HG03575 (cell line): ENCODE data around the gene TMPRSS12.
"Not testable (repeated sequence)": the region's sequence is repeated elsewhere in the genome, so short reads cannot be mapped to it uniquely, and the experiment has no call there.

Experiments
- ATAC-seq: cut with Tn5 transposase; IDR thresholded peaks from one replicate; pipeline ENCODE4 v1.9.1; 2021; ENCODE audit not compliant: unreplicated experiment, insufficient number of reproducible peaks, low FRiP score; ENCODE audit errors: extremely low read depth

The TMPRSS12 gene, protein sequence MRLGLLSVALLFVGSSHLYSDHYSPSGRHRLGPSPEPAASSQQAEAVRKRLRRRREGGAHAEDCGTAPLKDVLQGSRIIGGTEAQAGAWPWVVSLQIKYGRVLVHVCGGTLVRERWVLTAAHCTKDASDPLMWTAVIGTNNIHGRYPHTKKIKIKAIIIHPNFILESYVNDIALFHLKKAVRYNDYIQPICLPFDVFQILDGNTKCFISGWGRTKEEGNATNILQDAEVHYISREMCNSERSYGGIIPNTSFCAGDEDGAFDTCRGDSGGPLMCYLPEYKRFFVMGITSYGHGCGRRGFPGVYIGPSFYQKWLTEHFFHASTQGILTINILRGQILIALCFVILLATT

DNA sequence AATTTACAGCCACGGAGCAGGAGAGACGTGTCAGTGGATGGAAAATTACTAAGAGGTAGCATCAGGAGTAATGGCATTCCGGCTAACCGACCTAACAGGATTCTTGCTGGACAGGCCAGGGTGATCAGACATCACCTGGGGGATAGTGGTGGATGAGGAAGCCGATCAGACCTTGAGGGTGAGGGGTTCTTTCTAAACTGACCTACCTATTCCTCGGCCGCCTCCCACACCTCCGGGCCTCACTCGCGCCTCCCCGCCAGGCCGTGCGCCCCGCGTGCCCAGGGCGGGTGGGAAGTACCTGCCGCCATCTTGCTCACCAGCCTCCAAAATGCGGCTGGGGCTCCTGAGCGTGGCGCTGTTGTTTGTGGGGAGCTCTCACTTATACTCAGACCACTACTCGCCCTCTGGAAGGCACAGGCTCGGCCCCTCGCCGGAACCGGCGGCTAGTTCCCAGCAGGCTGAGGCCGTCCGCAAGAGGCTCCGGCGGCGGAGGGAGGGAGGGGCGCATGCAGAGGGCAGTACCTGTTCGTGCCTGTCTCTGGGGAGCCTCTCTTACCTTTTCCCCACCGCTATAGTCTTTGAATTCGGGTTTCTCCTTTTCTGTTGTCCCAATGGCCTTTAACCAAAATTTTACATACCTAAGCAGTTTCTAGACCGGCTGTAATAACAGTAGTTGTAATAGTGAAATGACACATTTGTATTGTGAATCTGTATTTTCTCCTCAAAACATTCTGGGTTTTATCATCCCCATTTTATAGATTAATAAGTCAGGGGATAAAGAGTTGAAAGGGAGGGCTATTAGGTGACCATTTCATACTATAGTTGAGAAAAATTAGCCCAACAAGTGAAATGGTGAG lies at the start of gene TMPRSS12:
TMPRSS12 (plus strand) TSS at position 290 of the 857 bp plus-strand sequence; CDS start at position 329, 39 bp downstream.
- ATAC-seq, result no peak

DNA sequence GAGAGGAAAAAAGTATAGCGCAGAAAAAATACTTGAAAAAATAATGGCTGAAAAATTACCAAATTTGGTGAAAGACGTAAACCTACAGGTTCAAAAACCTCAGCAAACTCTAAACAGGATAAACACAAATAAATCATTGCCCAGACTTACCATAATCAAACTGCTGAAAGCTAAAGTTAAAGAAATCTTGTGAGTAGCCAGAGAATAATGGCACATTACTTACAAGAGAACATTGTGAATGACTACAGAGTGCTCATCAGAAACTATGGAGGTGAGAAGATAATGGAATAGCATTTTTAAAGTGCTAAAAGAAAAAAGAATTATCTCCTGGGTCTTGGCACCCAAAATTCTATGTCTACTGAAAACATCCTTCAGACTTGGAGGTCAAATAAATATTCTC lies 42.8 kb upstream of the TMPRSS12 start:
- no peak for ATAC-seq

DNA sequence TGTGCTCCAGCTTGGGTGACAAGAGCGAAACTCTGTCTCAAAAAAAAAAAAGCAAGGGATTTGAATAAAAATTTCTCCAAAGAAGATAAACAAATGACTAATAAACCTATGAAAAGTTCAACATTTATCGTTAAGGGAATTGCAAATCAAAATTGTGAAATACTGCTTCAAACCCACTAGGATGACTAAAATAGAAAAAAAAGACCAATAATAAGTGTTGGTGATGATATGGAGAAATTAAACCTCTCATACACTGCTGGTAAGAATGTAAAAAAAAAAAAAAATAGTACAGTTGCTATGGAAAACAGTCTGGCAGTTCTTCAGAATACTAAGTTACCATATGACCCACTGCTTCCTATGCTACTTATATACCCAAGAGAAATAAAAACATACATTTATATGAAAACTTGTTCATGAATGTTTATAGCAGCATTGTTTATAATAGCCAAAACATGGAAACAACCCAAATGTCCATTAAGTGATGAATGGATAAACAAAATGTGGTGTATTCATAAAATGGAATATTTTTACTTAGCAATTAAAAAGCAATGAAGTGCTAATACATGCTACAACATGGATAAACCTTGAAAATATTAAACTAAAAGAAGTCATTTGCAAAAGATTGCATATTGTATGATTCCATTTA lies 39.4 kb upstream of the TMPRSS12 start:
- no peak for ATAC-seq

DNA sequence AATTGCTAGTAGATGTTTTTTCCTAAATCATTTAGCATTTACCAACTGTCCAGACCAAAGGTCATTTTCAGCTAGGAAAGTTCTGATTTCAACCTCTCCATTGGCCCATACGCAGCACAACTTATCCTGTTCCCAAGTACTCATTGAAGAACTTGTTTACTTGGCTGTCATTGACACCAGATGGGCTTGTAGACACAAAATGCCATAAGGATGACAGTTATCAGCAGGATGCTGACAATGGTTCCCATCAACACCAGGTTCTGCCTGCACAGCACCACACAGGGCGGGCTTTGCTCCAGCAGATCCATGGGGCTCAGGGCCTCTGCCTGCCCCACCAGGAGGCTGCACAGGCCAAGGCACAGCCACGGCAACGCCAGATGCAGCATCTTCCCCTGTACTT lies 36.5 kb upstream of the TMPRSS12 start:
- no peak for ATAC-seq

DNA sequence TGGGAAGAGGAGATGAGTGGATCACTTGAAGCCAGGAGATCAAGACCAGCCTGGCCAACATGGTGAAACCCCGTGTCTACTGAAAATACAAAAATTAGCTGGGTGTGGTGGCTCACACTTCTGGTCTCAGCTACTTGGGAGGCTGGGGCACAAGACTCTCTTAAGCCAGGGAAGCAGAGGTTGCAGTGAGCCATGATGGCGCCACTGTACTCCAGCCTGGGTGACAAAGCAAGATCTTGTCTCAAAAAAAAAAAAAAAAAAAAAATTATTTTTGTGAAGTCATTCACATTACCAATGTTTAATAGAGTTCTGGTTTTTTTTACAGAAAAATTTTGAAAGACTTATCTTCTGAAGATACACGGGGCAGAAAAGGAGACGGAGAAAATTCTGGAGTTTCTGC lies 33.6 kb upstream of the TMPRSS12 start:
- ATAC-seq, result not testable (repeated sequence)

DNA sequence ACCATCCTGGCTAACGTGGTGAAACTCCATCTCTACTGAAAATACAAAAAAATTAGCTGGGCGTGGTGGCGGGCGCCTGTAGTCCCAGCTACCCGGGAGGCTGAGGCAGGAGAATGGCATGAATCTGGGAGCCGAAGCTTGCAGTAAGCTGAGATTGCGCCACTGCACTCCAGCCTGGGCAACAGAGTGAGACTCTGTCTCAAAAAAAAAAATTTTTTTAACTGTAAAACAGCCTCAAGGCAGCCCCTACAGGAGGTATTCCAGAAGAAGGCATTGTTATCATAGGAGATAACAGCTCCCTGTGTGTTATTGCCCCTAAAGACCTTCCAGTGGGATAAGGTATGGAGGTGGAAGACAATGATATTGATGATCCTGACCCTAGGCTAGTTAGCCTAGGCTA lies 27.8 kb upstream of the TMPRSS12 start:
- not testable (repeated sequence) for ATAC-seq

DNA sequence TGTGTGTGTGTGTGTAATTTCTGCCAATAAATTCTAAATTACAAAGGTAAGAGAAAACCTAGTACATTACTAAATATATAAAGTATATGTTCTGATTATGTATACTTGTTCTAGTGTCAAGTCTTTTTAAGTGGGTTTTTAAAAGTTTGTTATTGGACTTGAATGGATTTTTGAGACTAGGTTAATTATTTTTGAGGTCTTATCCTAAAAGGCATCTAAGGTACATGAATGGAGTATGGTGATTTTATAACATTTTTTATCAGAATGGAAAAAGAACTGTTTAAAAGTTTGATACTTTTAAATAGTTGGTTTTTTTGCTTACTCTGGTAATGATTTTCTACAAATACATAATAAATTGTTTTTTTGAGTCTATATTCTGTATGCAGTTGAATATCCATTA lies 22.5 kb upstream of the TMPRSS12 start:
- no peak for ATAC-seq

DNA sequence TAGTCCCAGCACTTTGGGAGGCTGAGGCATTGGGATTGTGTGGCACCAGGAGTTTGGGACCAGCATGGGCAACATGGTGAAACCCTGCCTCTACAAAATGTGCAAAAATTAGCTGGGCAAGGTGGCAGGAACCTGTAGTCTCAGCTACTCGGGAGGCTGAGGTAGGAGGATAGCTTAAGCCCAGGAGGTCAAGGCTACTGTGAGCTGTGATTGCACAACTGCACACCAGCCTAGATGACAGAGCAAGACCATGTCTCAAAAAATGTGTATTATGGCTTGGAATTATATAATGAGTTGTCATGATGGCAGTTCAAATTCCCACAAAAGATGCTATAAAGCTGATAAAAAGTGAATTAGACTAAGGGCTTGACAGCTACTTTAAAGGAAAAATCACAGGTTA lies 20.6 kb upstream of the TMPRSS12 start:
- ATAC-seq, result no peak

DNA sequence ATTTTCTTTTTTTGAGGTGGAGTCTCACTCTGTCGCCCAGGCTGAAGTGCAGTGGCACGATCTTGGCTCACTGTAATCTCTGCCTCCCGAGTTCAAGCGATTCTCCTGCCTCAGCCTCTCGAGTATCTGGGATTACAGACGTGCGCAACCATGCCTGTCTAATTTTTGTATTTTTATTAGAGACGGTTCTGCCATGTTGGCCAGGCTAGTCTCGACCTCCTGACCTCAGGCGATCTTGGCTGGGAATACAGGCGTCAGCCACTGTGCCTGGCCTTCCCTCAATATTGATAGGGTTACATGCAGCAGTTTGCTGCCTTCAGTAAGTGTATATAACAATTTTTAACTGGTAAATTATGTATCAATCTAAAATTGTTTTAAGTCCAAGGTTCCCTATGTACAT lies 19.0 kb upstream of the TMPRSS12 start:
- ATAC-seq, result not testable (repeated sequence)

DNA sequence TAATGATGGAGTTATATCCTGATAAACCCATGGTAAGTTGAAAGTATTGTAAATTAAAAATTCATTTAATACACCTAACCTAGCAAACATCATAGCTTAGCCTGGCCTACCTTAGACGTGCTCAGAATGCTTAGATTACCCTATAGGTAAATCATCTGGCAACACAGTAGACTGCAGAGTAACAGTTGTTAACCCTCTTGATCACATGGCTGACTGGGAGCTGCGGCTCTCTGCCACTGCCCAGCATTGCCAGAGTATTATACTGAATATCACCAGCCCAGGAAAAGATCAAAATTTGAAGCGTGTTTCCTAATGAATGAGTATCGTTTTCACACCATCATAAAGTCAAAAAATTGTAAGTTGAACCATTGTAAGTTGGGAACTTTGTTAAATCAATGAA lies 17.8 kb upstream of the TMPRSS12 start:
- no peak for ATAC-seq

DNA sequence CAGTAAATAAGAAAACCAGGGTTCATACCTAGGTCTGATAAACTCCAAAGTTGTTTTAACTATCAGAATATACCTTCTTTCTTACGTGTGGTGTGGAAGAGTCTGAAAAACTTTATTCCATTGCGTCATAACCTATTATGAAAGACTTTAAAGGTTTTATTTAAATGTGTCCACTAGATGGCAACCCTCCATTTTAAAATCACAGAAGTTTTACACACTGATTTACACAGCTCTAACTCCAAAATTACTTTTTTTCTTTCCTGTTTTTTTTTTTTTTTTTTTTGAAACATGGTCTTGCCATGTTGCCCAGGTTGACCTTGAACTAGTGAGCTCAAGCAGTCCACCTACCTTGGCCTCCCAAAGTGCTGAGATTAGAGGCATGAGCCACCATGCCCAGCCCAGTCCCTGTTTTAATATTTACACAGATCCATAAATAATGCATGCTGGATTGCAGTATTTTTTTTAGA lies 17.3 kb upstream of the TMPRSS12 start:
- no peak for ATAC-seq

DNA sequence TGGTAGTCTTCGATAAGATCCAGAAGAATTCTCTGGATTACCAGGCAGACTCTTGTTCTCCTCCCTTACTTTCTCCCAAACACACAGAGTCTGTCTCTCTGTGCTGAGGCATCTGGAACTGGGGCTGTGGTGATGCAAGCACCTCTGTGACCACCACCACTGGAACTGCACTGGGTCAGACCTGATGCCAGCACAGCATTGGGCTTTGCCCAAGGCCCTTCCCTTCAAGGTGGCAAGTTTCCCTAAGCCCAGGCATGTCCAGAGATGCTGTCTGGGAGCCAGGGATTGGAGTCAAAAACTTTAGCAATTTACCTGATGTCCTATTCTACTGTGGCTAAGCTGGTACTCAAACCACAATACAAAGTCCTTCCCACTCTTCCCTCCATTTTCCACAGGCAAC lies 14.6 kb upstream of the TMPRSS12 start:
- no peak for ATAC-seq

DNA sequence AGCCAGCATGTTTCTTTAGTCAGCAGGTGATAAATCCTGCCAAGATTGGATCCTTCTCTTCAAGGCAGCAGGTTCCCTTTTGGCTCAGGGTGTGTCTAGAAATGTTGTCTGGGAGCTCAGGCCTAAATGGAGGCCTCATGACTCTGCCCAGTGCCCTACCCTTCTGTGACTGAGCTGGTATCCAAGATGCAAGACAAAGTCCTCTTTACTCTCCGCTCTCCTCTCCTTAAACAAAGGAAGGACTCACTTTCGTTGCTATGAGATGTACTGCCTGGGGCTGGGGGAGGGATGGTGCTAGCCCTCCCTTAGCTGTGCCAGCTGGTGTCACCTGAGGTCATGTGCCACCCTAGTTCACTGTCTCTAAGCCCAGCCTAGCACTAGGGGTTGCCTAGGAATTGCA lies 13.8 kb upstream of the TMPRSS12 start:
- ATAC-seq, result no peak

DNA sequence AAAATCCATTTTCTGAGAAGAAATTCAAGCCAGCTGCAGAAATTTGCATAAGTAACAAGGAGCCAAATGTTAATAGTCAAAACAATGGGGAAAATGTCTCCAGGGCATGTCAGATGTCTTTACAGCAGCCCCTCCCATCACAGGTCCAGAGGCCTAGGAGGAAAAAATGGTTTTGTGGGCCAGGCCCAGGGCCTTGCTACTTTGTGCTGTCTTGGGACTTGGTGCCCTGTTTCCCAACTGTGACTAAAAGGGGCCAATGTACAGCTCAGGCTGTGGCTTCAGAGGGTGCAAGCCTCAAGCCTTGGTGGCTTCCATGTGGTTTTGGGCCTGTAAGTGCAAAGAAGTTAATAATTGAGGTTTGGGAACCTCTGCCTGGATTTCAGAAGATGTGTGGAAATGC lies 8.9 kb upstream of the TMPRSS12 start:
- ATAC-seq, result not testable (repeated sequence)

DNA sequence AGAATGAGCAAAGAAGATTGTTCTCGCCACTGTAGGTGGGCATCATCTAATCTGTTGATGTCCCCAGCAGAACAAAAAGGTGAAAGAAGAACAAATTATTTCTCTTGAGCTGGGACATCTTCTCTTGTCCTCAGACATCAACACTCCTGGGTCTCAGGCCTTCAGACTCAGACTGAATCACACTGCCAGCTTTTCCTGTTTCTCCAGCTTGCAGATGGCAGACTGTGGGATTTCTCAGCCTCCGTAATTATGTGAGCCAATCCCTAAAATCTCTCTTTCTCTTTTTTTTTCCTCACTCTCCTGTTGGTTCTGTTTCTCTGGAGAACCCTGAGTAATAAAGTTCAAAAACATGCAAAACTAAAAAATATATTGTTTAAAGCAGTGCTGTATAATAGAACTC lies 3.7 kb upstream of the TMPRSS12 start:
- ATAC-seq, result no peak

DNA sequence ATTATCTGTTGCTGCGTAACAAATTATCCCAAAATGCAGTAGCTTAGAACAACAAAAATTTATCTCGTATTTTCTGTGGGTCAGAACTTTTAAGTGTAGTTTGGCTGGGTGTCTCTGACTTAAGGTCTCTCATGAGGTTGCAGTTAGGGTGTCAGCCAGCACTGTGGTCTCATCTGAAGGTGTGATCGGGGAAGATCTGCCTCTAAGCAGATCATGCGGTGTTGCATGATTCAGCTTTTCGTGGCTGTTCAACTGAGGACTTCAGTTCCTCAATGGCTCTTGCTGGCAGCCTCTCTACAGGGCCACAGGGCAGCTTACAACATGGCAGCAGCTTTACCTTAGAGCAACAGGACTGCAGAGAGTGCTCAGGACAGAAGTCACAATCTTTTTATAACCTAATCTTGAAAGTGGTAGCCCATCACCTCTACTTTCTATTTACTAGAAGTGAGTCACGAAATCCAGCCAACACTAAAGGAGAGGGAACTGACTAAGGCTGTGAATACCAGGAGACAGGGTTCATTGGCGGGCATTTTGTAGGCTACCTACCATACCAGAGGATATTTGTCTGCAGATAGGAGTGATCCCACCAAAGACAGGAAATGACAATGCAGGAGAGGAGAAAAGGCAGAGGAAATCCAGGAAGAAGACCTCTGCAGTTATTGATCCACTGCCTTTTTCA lies 1.8 kb upstream of the TMPRSS12 start:
- no peak for ATAC-seq

DNA sequence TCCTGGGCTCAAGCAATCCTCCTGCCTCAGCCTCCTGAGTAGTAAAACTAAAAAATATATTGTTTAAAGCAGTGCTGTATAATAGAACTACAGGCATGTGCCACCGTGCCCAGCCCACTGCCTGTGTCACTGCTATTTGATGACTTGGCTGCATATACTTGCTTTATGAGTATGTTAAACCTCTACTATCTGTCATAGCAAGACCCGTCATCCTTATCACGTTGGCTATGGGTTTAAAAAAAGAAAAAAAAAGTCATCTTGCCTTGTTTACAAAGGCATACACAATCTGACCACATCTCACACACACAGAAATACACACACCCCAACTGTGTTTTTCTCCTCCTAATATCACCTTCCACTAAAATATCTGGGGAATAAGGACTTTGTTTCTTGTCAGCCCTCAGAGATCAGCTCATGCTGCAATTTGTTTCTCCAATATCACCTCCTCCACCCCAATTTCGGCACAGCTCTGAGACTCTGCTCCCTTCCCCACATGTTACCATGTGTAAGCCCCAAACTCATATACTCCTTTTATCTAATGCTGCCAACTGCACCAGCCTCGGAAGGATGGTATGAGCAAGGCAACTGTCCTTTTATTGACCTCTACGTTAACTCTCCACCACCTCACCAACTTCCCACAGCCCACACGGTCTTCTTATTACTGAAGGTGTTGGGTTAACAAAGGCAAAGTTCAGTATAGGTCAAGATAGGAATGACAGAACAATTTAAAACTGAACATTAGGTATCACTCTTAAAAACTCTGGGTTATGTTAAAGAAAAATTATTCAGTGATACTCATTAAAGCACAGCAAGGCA lies 802 bp upstream of the TMPRSS12 start:
- ATAC-seq, result no peak

DNA sequence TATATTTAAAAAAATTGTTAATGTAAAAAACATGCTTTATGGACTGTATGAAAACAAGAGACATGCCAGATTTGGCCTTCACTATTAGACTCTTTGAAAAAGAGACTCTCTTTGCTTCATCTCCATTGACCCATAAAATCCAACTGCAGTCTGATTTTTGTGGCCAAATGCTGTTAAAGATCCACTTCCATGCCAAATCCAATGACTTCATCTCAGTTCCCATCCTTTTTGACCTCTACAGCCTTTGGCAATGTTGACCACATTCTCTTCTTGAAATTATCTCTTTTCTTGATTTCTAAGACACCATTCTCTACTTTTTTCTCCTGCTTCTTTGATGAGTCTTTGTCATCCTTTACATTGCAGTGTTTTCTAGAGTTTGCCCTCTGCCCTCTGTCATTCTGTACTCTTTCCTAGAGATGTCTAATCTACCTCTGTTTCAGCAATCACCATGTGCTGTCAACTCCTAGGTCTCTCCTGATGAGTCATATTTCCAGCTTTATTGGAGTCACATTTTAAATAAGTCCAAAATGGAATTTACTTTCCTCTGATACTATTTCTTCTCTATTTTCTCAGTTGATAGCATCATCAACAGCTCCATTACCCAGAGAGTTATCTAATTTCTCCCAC lies 2.4 kb downstream of the TMPRSS12 start:
- ATAC-seq, result no peak
